Heart left ventricle (tissue), 16 donors: ENCODE results near the gene KDSR. TPM values are rescaled to one million over a fixed set of nuclear protein-coding genes. Genes with fewer than 3 reads are reported as not detected.

ENCODE experiments used
- ATAC-seq, 4 donors: fragments of 200-7000 bp; cut with Tn5 transposase; one replicate each; pipeline ENCODE4 v1.9.1; 2020 to 2022; ENCODE audit warnings: moderate library complexity in 4 of 4, mild to moderate bottlenecking in 3 of 4, moderate number of reproducible peaks in 1 of 4
- DNase-seq, 5 donors: peaks; one replicate each; pipeline ENCODE4 v3.0.0-alpha.2; 2020
- H3K27ac ChIP-seq, 12 donors: fragments of 200-600 bp; sonication (generic) in 4 of 12; one replicate each; pipeline versions ENCODE4 v1.5.0 to v1.8.0; 2016 to 2022; ENCODE audit warnings: mild to moderate bottlenecking in 2 of 12
- H3K27me3 ChIP-seq, 9 donors: fragments of 200-600 bp; sonication (generic) in 2 of 9; one replicate each; pipeline versions ENCODE4 v1.5.1 to v1.8.0; 2016 to 2022; ENCODE audit warnings: mild to moderate bottlenecking in 3 of 9
- H3K36me3 ChIP-seq, 9 donors: fragments of 200-600 bp; sonication (generic) in 2 of 9; one replicate each; pipeline versions ENCODE4 v1.5.0 to v1.8.0; 2018 to 2022; ENCODE audit warnings: mild to moderate bottlenecking in 2 of 9
- H3K4me1 ChIP-seq, 12 donors: fragments of 200-600 bp; sonication (generic) in 4 of 12; one replicate each; pipeline versions ENCODE4 v1.5.0 to v1.8.0; 2016 to 2022; ENCODE audit warnings: mild to moderate bottlenecking in 3 of 12
- H3K4me3 ChIP-seq, 12 donors: fragments of 200-600 bp; sonication (generic) in 4 of 12; one replicate each; pipeline versions ENCODE4 v1.5.0 to v1.8.0; 2017 to 2022; ENCODE audit warnings: mild to moderate bottlenecking in 9 of 12, moderate library complexity in 4 of 12
- H3K9me3 ChIP-seq, 12 donors: fragments of 200-600 bp; sonication (generic) in 4 of 12; one replicate each; pipeline versions ENCODE4 v1.5.0 to v1.8.0; 2016 to 2022; ENCODE audit warnings: mild to moderate bottlenecking in 1 of 12
- CTCF ChIP-seq, 12 donors: fragments of 200-600 bp; sonication (generic) in 4 of 12; IDR thresholded peaks; one replicate each; pipeline versions ENCODE4 v1.5.0 to v1.8.0; 2018 to 2022; ENCODE audit warnings: antibody characterized with exemption in 12 of 12, mild to moderate bottlenecking in 5 of 12
- POLR2A ChIP-seq, 2 donors: fragments of 450-650 bp; IDR thresholded peaks; one replicate each; pipeline ENCODE4 v1.6.1; 2017; ENCODE audit warnings: antibody characterized with exemption in 2 of 2, mild to moderate bottlenecking in 2 of 2, moderate library complexity in 2 of 2
- WGBS, 4 donors: extraction: QIAGEN DNeasy Blood & Tissue Kit in 2 of 4; methylation state at CpG; one replicate each; pipeline versions ENCODE4 v1.1.5 to v1.1.7; 2013 to 2018; 5-methylcytosine and 5-hydroxymethylcytosine counted together
- intact Hi-C, 10 donors: fragments of 100-400 bp; cut with DNase I; formaldehyde crosslinking; loops; one replicate each; pipeline versions ENCODE4 v1.11.1 to v1.14.2; 2022
- polyA plus RNA-seq, 2 donors: library from polyadenylated mRNA; stranded (reverse); fragments of 200-250 nt; gene quantifications; one replicate each; pipeline ENCODE4 v1.2.3, GENCODE V29; 2013
- total RNA-seq, 9 donors: library from RNA; depleted of rRNA in 2 of 9; stranded (reverse); fragments of >200 nt in 2 of 9; fragmentation: NEBNext Ultra II Directional in 3 of 9; extraction: Animal tissue kit (Norgen Biotek cat#: 25700) in 3 of 9; gene quantifications; one replicate each; pipeline versions ENCODE4 v1.1.0 to v1.2.4, GENCODE V29; 2016 to 2023
- donor health status: ischemic (EF 13 %, LVEDD 7.1; RV severe dilation, severe dysfunction).
- donor health status: healthy with polysubstance abuse.
- donor health status: DM: no; HTN: yes; CAD: no.
- donor health status: DM: no; HTN: no; CAD: no.
- donor health status: ischemic (EF 25% LVEDD 6.9; RV normal size, moderate dysfunction).
- donor health status: ischemic (EF 25% LVEDD 5.7; RV mildly dilated, moderate dysfunction).
- donor health status: healthy.
- donor health status: DM: yes; HTN: yes; CAD: no.
- donor health status: ischemic (EF 35%, LVEDD 5.7; RV mildly dilated, moderate dysfunction).
- donor health status: nonischemic (EF 11% LVEDD 7.7; RV severe dilation, severe dysfunction).
- donor health status: DM: yes; HTN: yes; CAD: no.
- donor health status: PGD.
- donor health status: ischemic (EF 29% LVEDD 5.4; RV normal size, mild dysfunction).
- donor health status: nonischemic (EF 23%, LVEDD 6.1; RV moderate dilation, normal function).

The KDSR gene
- total and polyA plus RNA-seq, 11 donors: 10.7 to 45.6 (median 36.5) TPM

GRCh38 chr18:63311118-63312018 is 55.6 kb downstream of the KDSR start:
- DNase-seq: no peak
- ATAC-seq: no peak
- H3K4me3 ChIP-seq: no peak overlapping the region
- H3K36me3 ChIP-seq: no peaks in the 10 kb centered on the region
- H3K27ac ChIP-seq: no peak overlapping the region
- TF ChIP-seq POLR2A (IDR thresholded peaks at IDR 0.05) (no peak), CTCF (IDR thresholded peaks at IDR 0.05) (no peak)
- no peaks in the 10 kb centered on the region for H3K9me3 ChIP-seq
- no peaks in the 10 kb centered on the region for H3K27me3 ChIP-seq
- 76 to 89% (median 84%) methylated on average over 8 of the region's 8 CpGs for WGBS, 4 donors
- intact Hi-C loops: loop anchor here in 3 of 10 donors (10.0 kb wide), 3 partner anchors 47 to 157 kb away; no protein-coding TSS in a partner anchor
- peaks cover 0 to 56% (median 25%) of the 10 kb centered on the region in 12 donors for H3K4me1 ChIP-seq

GRCh38 chr18:63309422-63309821 is 57.6 kb downstream of the KDSR start:
- intact Hi-C loops: no loop called here
- H3K4me1 ChIP-seq: peaks cover 0 to 49% (median 22%) of the 10 kb centered on the region in 12 donors
- H3K36me3 ChIP-seq: no peaks in the 10 kb centered on the region
- H3K4me3 ChIP-seq: no peak overlapping the region
- H3K27ac ChIP-seq: no peak overlapping the region
- 87 to 95% (median 92%) methylated on average over 5 of the region's 5 CpGs for WGBS, 4 donors
- ATAC-seq: no peak
- no peaks in the 10 kb centered on the region for H3K9me3 ChIP-seq
- TF ChIP-seq POLR2A (IDR thresholded peaks at IDR 0.05) (no peak), CTCF (IDR thresholded peaks at IDR 0.05) (no peak)
- DNase-seq: no peak
- H3K27me3 ChIP-seq: no peaks in the 10 kb centered on the region

- TF ChIP-seq CTCF (IDR thresholded peaks at IDR 0.05) (no peak), POLR2A (IDR thresholded peaks at IDR 0.05) (no peak)
- Histone ChIP-seq H3K36me3 (no peaks in the 10 kb centered on the region), H3K9me3 (no peaks in the 10 kb centered on the region), H3K27ac (peak overlapping the region in 9 of 12 donors; percentile 25 to 62 (median 53)), H3K27me3 (no peaks in the 10 kb centered on the region), H3K4me1 (peaks cover 0 to 50% (median 23%) of the 10 kb centered on the region in 12 donors), H3K4me3 (no peak overlapping the region)
- 25 to 54% (median 47%) methylated on average over 2 of the region's 2 CpGs for WGBS, 4 donors
- ATAC-seq: peak; percentile 65 to 84 (median 80)
- intact Hi-C loops: no loop called here
- peak in 1 of 5 donors; percentile 28 for DNase-seq
These were observed 59.3 kb downstream of the KDSR start for GRCh38 chr18:63307551-63308200.
